ENCODE data around the gene CD6. TPM values are rescaled to one million over a fixed set of nuclear protein-coding genes. Genes with fewer than 3 reads are reported as not detected.

The CD6 gene
- total and polyA plus RNA-seq, 4 donors, result 1.2 to 3.1 (median 1.7) TPM

DNA sequence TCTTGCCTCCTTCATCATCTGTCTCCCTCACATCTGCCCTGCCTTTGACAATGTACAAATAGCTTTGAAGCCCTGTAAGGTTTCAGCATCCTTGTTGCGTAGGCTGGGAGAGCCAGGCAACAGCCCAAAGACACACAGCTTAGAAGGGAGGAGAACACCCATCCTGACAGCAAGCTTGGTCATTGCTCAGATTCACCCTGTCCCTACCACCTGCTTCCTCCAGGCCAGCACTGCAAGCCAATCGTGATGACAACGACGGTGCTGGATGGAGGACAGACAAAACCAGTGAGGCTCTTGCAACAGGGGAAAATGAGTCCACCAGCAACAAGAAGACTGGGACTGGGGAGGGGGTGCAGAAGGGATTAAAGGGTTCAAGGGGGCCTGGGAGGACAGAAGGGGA, 97.9 kb downstream of the CD6 start:
- 83 to 87% methylated on average over 4 of the region's 4 CpGs for WGBS, 2 donors
- Histone ChIP-seq H3K36me3 (ENCODE audit: control insufficient read depth in 4 of 4, insufficient read depth in 4 of 4, low read length in 4 of 4) (no peaks in the 10 kb centered on the region), H3K9me3 (ENCODE audit: control insufficient read depth in 4 of 4, insufficient read depth in 3 of 4, low read length in 3 of 4) (peaks cover 0 to 2% (median 0%) of the 10 kb centered on the region in 4 donors), H3K4me3 (no peak overlapping the region), H3K9ac (ENCODE audit: insufficient read depth in 1 of 2, low read length in 2 of 2) (no peak overlapping the region), H3K27me3 (ENCODE audit: control insufficient read depth in 3 of 3, insufficient read depth in 3 of 3, low read length in 2 of 3) (no peaks in the 10 kb centered on the region), H3K27ac (ENCODE audit: low read depth in 1 of 2, low read length in 1 of 2) (no peak overlapping the region), H3K4me1 (ENCODE audit: control insufficient read depth in 5 of 5, insufficient read depth in 5 of 5, low read length in 5 of 5) (peaks cover 0 to 2% (median 0%) of the 10 kb centered on the region in 5 donors)
- ATAC-seq (ENCODE audit: insufficient read depth, low FRiP score) (no peak), DNase-seq (no peak)
- TF ChIP-seq CTCF (IDR thresholded peaks at IDR 0.05; ENCODE audit: control extremely low read depth, extremely low read depth), result no peak

Small RNAs within 50 kb of the gene (small RNA-seq; reads per million reads assigned to genes)
- gene RNU6-933P (ENCODE audit: low replicate concordance), result not detected

Other genes with a start within 250 kb of the CD6 start
- not detected for gene MS4A18, start 247.0 kb upstream of the CD6 start, total RNA-seq
- under 1 TPM in 1 of 2 donors, not detected in 1; 0.03 TPM for gene MS4A18, start 247.0 kb upstream of the CD6 start, polyA plus RNA-seq
- 10 to 100 TPM in 1 of 2 donors, not detected in 1; 26.8 TPM for gene MS4A15, start 214.8 kb upstream of the CD6 start, total RNA-seq
- gene MS4A15, start 214.8 kb upstream of the CD6 start, polyA plus RNA-seq, result 10 to 100 TPM in 1 of 2 donors, 1 to 10 TPM in 1; 9.8 to 38.9 TPM
- not detected for gene MS4A10, start 186.3 kb upstream of the CD6 start, total RNA-seq
- not detected for gene MS4A10, start 186.3 kb upstream of the CD6 start, polyA plus RNA-seq
- gene CCDC86, start 129.6 kb upstream of the CD6 start, total RNA-seq, result 10 to 100 TPM in 1 of 2 donors, 1 to 10 TPM in 1; 8.7 to 19.8 TPM
- gene CCDC86, start 129.6 kb upstream of the CD6 start, polyA plus RNA-seq, result 10 to 100 TPM; 10.1 to 25.0 TPM
- under 1 TPM; 0.18 to 0.23 TPM for gene PTGDR2, start 115.7 kb upstream of the CD6 start, total RNA-seq
- under 1 TPM; 0.13 to 0.16 TPM for gene PTGDR2, start 115.7 kb upstream of the CD6 start, polyA plus RNA-seq
- gene ZP1, start 104.1 kb upstream of the CD6 start, total RNA-seq, result not detected
- under 1 TPM in 1 of 2 donors, not detected in 1; 0.04 TPM for gene ZP1, start 104.1 kb upstream of the CD6 start, polyA plus RNA-seq
- 10 to 100 TPM; 49.0 to 70.6 TPM for gene PRPF19, start 65.1 kb upstream of the CD6 start, total RNA-seq
- gene PRPF19, start 65.1 kb upstream of the CD6 start, polyA plus RNA-seq, result 10 to 100 TPM; 59.8 to 79.0 TPM
- gene TMEM109, start 57.5 kb upstream of the CD6 start, total RNA-seq, result 100 to 1,000 TPM in 1 of 2 donors, 10 to 100 TPM in 1; 94.3 to 128 TPM
- gene TMEM109, start 57.5 kb upstream of the CD6 start, polyA plus RNA-seq, result 100 to 1,000 TPM in 1 of 2 donors, 10 to 100 TPM in 1; 69.2 to 104 TPM
- 10 to 100 TPM; 18.6 to 20.5 TPM for gene TMEM132A, start 47.2 kb upstream of the CD6 start, total RNA-seq
- 10 to 100 TPM in 1 of 2 donors, 1 to 10 TPM in 1; 6.7 to 16.5 TPM for gene TMEM132A, start 47.2 kb upstream of the CD6 start, polyA plus RNA-seq
- gene SLC15A3, start 19.5 kb upstream of the CD6 start, total RNA-seq, result 100 to 1,000 TPM in 1 of 2 donors, 10 to 100 TPM in 1; 29.9 to 106 TPM
- 100 to 1,000 TPM in 1 of 2 donors, 10 to 100 TPM in 1; 91.6 to 166 TPM for gene SLC15A3, start 19.5 kb upstream of the CD6 start, polyA plus RNA-seq
- gene CD5, start 130.8 kb downstream of the CD6 start, total RNA-seq, result 1 to 10 TPM in 1 of 2 donors, under 1 TPM in 1; 0.98 to 1.3 TPM
- gene CD5, start 130.8 kb downstream of the CD6 start, polyA plus RNA-seq, result 1 to 10 TPM in 1 of 2 donors, under 1 TPM in 1; 0.45 to 1.3 TPM
- 10 to 100 TPM; 14.8 to 35.8 TPM for gene VPS37C, start 189.7 kb downstream of the CD6 start, total RNA-seq
- gene VPS37C, start 189.7 kb downstream of the CD6 start, polyA plus RNA-seq, result 10 to 100 TPM; 20.7 to 23.9 TPM
- not detected for gene PGA3, start 231.8 kb downstream of the CD6 start, total RNA-seq
- under 1 TPM; 0.20 to 0.50 TPM for gene PGA3, start 231.8 kb downstream of the CD6 start, polyA plus RNA-seq

Measured in lung (tissue), 13 donors.